ENCODE data around the gene PKDREJ. TPM values are rescaled to one million over a fixed set of nuclear protein-coding genes. Genes with fewer than 3 reads are reported as not detected.

The PKDREJ gene
- total RNA-seq, 1 experiment from 2014 or later = not detected

- peaks cover 10% of the 10 kb centered on the region; the same call in 1 of the 2 replicates for H3K36me3 ChIP-seq (ENCODE audit: control insufficient read depth, insufficient read depth, low read length)
- ATAC-seq (no peak), DNase-seq (ENCODE audit: low read depth, low spot score) (no peak)
- POLR2A ChIA-PET = interaction anchor here (0.7 kb wide), 1 partner anchor 26 kb away, joined by 13 read pairs; no protein-coding TSS in a partner anchor
- CTCF ChIA-PET = no interaction called here
- H3K4me3 ChIP-seq (ENCODE audit: low read depth in 2 of 2, low read length in 2 of 2) = no peak overlapping the region
- intact Hi-C loops (cut with micrococcal nuclease; ENCODE audit: unreplicated experiment) = loop anchor here (5.0 kb wide), 1 partner anchor 315 kb away; no protein-coding TSS in a partner anchor
- H3K27ac ChIP-seq (ENCODE audit: low read length) = no peak overlapping the region
- H3K4me1 ChIP-seq (ENCODE audit: control insufficient read depth, insufficient read depth, low read length) = no peaks in the 10 kb centered on the region
- no peaks in the 10 kb centered on the region for H3K27me3 ChIP-seq (ENCODE audit: control insufficient read depth, insufficient read depth, low read length)
- no peaks in the 10 kb centered on the region for H3K9me3 ChIP-seq (ENCODE audit: control insufficient read depth, insufficient read depth, low read depth, low read length)
- in situ Hi-C loops (cut with HindIII; ENCODE audit: low pct_unique_long_range_greater_than_20kb, low sequenced_read_pairs) = loop anchor here (25.0 kb wide), 1 partner anchor 300 kb away; no protein-coding TSS in a partner anchor
- TF ChIP-seq SIN3A (IDR thresholded peaks at IDR 0.05; ENCODE audit: borderline replicate concordance, insufficient read depth, low read depth, low read length) (no peak), POLR2AphosphoS5 (IDR thresholded peaks at IDR 0.05; ENCODE audit: low read depth, low read length) (no peak), REST (IDR thresholded peaks at IDR 0.05; ENCODE audit: insufficient read depth in 1 of 2, low read depth in 2 of 2, low read length in 1 of 2) (no peak), TCF7L2 (IDR thresholded peaks at IDR 0.05; ENCODE audit: low read depth, low read length) (no peak)
- TF ChIP-seq, protein P1, sequence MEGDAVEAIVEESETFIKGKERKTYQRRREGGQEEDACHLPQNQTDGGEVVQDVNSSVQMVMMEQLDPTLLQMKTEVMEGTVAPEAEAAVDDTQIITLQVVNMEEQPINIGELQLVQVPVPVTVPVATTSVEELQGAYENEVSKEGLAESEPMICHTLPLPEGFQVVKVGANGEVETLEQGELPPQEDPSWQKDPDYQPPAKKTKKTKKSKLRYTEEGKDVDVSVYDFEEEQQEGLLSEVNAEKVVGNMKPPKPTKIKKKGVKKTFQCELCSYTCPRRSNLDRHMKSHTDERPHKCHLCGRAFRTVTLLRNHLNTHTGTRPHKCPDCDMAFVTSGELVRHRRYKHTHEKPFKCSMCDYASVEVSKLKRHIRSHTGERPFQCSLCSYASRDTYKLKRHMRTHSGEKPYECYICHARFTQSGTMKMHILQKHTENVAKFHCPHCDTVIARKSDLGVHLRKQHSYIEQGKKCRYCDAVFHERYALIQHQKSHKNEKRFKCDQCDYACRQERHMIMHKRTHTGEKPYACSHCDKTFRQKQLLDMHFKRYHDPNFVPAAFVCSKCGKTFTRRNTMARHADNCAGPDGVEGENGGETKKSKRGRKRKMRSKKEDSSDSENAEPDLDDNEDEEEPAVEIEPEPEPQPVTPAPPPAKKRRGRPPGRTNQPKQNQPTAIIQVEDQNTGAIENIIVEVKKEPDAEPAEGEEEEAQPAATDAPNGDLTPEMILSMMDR (IDR thresholded peaks at IDR 0.05) = no peak
- BruUV-seq (replicated peaks) = no TSS peak
These were observed 48.9 kb upstream of the PKDREJ start for GRCh38 chr22:46312056-46312455.

- intact Hi-C loops (cut with micrococcal nuclease; ENCODE audit: unreplicated experiment) = loop anchor here (5.0 kb wide), 1 partner anchor 312 kb away; no protein-coding TSS in a partner anchor
- POLR2A ChIA-PET = no interaction called here
- peaks cover 6% of the 10 kb centered on the region; the same call in 1 of the 2 replicates for H3K36me3 ChIP-seq (ENCODE audit: control insufficient read depth, insufficient read depth, low read length)
These were observed 46.5 kb upstream of the PKDREJ start for GRCh38 chr22:46309526-46310085.

More at GRCh38 chr22:46309526-46310085, 46.5 kb upstream of the PKDREJ start:
- H3K4me3 ChIP-seq (ENCODE audit: low read depth in 2 of 2, low read length in 2 of 2) = no peak overlapping the region
- no peak for DNase-seq (ENCODE audit: low read depth, low spot score)
- TF ChIP-seq POLR2AphosphoS5 (IDR thresholded peaks at IDR 0.05; ENCODE audit: low read depth, low read length) (no peak), REST (IDR thresholded peaks at IDR 0.05; ENCODE audit: insufficient read depth in 1 of 2, low read depth in 2 of 2, low read length in 1 of 2) (no peak), SIN3A (IDR thresholded peaks at IDR 0.05; ENCODE audit: borderline replicate concordance, insufficient read depth, low read depth, low read length) (no peak), TCF7L2 (IDR thresholded peaks at IDR 0.05; ENCODE audit: low read depth, low read length) (no peak)
- TF ChIP-seq, protein P1 (IDR thresholded peaks at IDR 0.05) = no peak
- BruUV-seq (replicated peaks) = no TSS peak
- CTCF ChIA-PET = no interaction called here
- no peaks in the 10 kb centered on the region for H3K9me3 ChIP-seq (ENCODE audit: control insufficient read depth, insufficient read depth, low read depth, low read length)
- no peaks in the 10 kb centered on the region for H3K4me1 ChIP-seq (ENCODE audit: control insufficient read depth, insufficient read depth, low read length)
- in situ Hi-C loops (cut with HindIII; ENCODE audit: low pct_unique_long_range_greater_than_20kb, low sequenced_read_pairs) = loop anchor here (25.0 kb wide), 1 partner anchor 297 kb away; no protein-coding TSS in a partner anchor
- H3K27ac ChIP-seq (ENCODE audit: low read length) = no peak overlapping the region
- no peaks in the 10 kb centered on the region for H3K27me3 ChIP-seq (ENCODE audit: control insufficient read depth, insufficient read depth, low read length)
- ATAC-seq = no peak
